ENCODE results near the gene GABRR3.

- no peak for TF ChIP-seq CTCF (optimal IDR thresholded peaks at IDR 0.05 in 1 of 3, IDR thresholded peaks at IDR 0.05 in 1 of 3, conservative IDR thresholded peaks at IDR 0.05 in 1 of 3; ENCODE audit: extremely low read depth in 1 of 3, insufficient read depth in 2 of 3, low read length in 3 of 3)
- TF ChIP-seq EZH2 (IDR thresholded peaks at IDR 0.05; ENCODE audit: low read length) = no peak
These were observed 20.9 kb downstream of the GABRR3 start for GRCh38 chr3:98014268-98014585.
